HG02759 (cell line): ENCODE data around the gene PCDH9.

ENCODE experiments used
- ATAC-seq: cut with Tn5 transposase; IDR thresholded peaks from one replicate; pipeline ENCODE4 v1.9.1; 2021; ENCODE audit warnings: mild to moderate bottlenecking, moderate library complexity; ENCODE audit not compliant: unreplicated experiment

Gene PCDH9

GRCh38 chr13:67168384-67168783, 61.8 kb downstream of the PCDH9 start:
- no peak for ATAC-seq

- ATAC-seq, result no peak
These were observed 62.7 kb downstream of the PCDH9 start for GRCh38 chr13:67167420-67167819.

GRCh38 chr13:67161176-67161575, 69.0 kb downstream of the PCDH9 start:
- ATAC-seq, result no peak

- no peak for ATAC-seq
These were observed 71.2 kb downstream of the PCDH9 start for GRCh38 chr13:67158903-67159302.

GRCh38 chr13:67156723-67157060, 73.4 kb downstream of the PCDH9 start:
- ATAC-seq, result no peak

GRCh38 chr13:67155898-67156722, 74.0 kb downstream of the PCDH9 start:
- no peak for ATAC-seq

- no peak for ATAC-seq
These were observed 78.1 kb downstream of the PCDH9 start for GRCh38 chr13:67152085-67152484.

GRCh38 chr13:67151652-67152051, 78.5 kb downstream of the PCDH9 start:
- no peak for ATAC-seq

- ATAC-seq, result no peak
These were observed 79.5 kb downstream of the PCDH9 start for GRCh38 chr13:67150608-67151007.

- ATAC-seq, result no peak
These were observed 82.0 kb downstream of the PCDH9 start for GRCh38 chr13:67148161-67148571.

GRCh38 chr13:67147342-67148133, 82.6 kb downstream of the PCDH9 start:
- ATAC-seq, result no peak

- no peak for ATAC-seq
These were observed 83.5 kb downstream of the PCDH9 start for GRCh38 chr13:67146523-67147130.

GRCh38 chr13:67145950-67146349, 84.2 kb downstream of the PCDH9 start:
- no peak for ATAC-seq

- no peak for ATAC-seq
These were observed 86.5 kb downstream of the PCDH9 start for GRCh38 chr13:67143544-67144115.

- no peak for ATAC-seq
These were observed 90.1 kb downstream of the PCDH9 start for GRCh38 chr13:67140006-67140405.

- ATAC-seq, result no peak
These were observed 90.6 kb downstream of the PCDH9 start for GRCh38 chr13:67139551-67139950.

- ATAC-seq, result no peak
These were observed 91.2 kb downstream of the PCDH9 start for GRCh38 chr13:67138970-67139369.

- no peak for ATAC-seq
These were observed 92.9 kb downstream of the PCDH9 start for GRCh38 chr13:67137044-67137735.

- ATAC-seq, result no peak
These were observed 94.0 kb downstream of the PCDH9 start for GRCh38 chr13:67136157-67136556.

- ATAC-seq, result no peak
These were observed 94.8 kb downstream of the PCDH9 start for GRCh38 chr13:67135356-67135755.
